HCT116 (cell line): Measurements from ENCODE around the gene IP6K3. TPM values are rescaled to one million over a fixed set of nuclear protein-coding genes. Genes with fewer than 3 reads are reported as not detected.

ENCODE experiments used
- ATAC-seq: fragments of 200-7000 bp; cut with Tn5 transposase; 2 replicates; pipeline ENCODE4 v1.9.1; 2020; ENCODE audit warnings: mild to moderate bottlenecking, moderate library complexity
- BruUV-seq: library from RNA; stranded (reverse); fragments of 400-500 nt; replicated peaks from 2 replicates; lab custom pipeline; 2021; lab: Mats Ljungman, UMichigan
- CTCF ChIA-PET: fragments of 300-600 bp; sonication (Branson Sonifier 250); formaldehyde crosslinking; loops from one replicate; lab custom pipeline; 2021; ENCODE audit warnings: antibody characterized with exemption; lab: Charles Lee
- POLR2A ChIA-PET: fragments of 300-600, 350-600 bp; sonication (Branson Sonifier 250); formaldehyde crosslinking; loops from one replicate; lab custom pipeline; 2021; ENCODE audit warnings: antibody characterized with exemption; lab: Charles Lee
- RAD21 ChIA-PET, 2 experiments: fragments of 300-600 bp; sonication (Branson Sonifier 250); formaldehyde crosslinking; loops; one replicate each; lab custom pipeline; 2023; ENCODE audit warnings: low total read pairs in 2 of 2; ENCODE audit not compliant: uncharacterized antibody in 2 of 2, unreplicated experiment in 2 of 2, low non-redundant PET in 1 of 2; lab: Charles Lee
- DNase-seq: peaks from one replicate; pipeline ENCODE4 v3.0.0-alpha.2; 2010; ENCODE audit warnings: low read depth, low spot score
- H2AFZ ChIP-seq: fragments of 200-600 bp; shearing (Covaris generic), sonication (generic); 2 replicates; pipeline ENCODE4 v1.6.1; 2017; ENCODE audit warnings: low read depth, mixed run types, mixed read lengths, antibody characterized with exemption, low read length; ENCODE audit not compliant: poor library complexity, severe bottlenecking
- H3K27ac ChIP-seq: 2 replicates; pipeline ENCODE4 v1.5.1; 2012; ENCODE audit warnings: low read depth, low read length
- H3K27me3 ChIP-seq: fragments of 200-600 bp; sonication (generic); 2 replicates; pipeline ENCODE4 v1.6.1; 2016; ENCODE audit warnings: mixed run types, low read length, mixed read lengths; ENCODE audit not compliant: insufficient read depth
- H3K36me3 ChIP-seq, 2 experiments: fragments of 200-500 bp in 1 of 2; fragments of 200-600 bp in 1 of 2; sonication (Bioruptor generic) in 1 of 2; sonication (generic) in 1 of 2; 2 replicates each; pipeline versions ENCODE4 v1.5.1 to v1.6.1; 2014 to 2016; ENCODE audit warnings: low read length in 2 of 2, inconsistent platforms in 1 of 2, mixed read lengths in 1 of 2, mixed run types in 1 of 2; ENCODE audit not compliant: insufficient read depth in 2 of 2, control insufficient read depth in 1 of 2
- H3K4me1 ChIP-seq, 2 experiments: fragments of 200-600 bp in 1 of 2; sonication (generic) in 1 of 2; 2 replicates each; pipeline versions ENCODE4 v1.5.1 to v1.6.1; 2012 to 2017; ENCODE audit warnings: low read length in 2 of 2, inconsistent platforms in 1 of 2, mild to moderate bottlenecking in 1 of 2, mixed read lengths in 1 of 2, mixed run types in 1 of 2, moderate library complexity in 1 of 2; ENCODE audit not compliant: insufficient read depth in 2 of 2, control insufficient read depth in 1 of 2
- H3K4me2 ChIP-seq: fragments of 200-600 bp; sonication (generic); 2 replicates; pipeline ENCODE4 v1.6.1; 2017; ENCODE audit warnings: mixed run types, low read length, mixed read lengths
- H3K4me3 ChIP-seq, 2 experiments: fragments of 200-600 bp in 1 of 2; sonication (generic) in 1 of 2; replicated peaks in 1 of 2; 2 replicates each; pipeline ENCODE4 v1.5.1; 2011 to 2016; ENCODE audit warnings: low read length in 2 of 2, control low read depth in 1 of 2, low read depth in 1 of 2, mild to moderate bottlenecking in 1 of 2, mixed read lengths in 1 of 2, mixed run types in 1 of 2
- H3K79me2 ChIP-seq: fragments of 200-600 bp; sonication (generic); 2 replicates; pipeline ENCODE4 v1.6.1; 2017; ENCODE audit warnings: mild to moderate bottlenecking, mixed run types, low read length, moderate library complexity, mixed read lengths; ENCODE audit not compliant: insufficient read depth
- H3K9ac ChIP-seq: fragments of 200-600 bp; sonication (generic); 2 replicates; pipeline ENCODE4 v1.6.1; 2016; ENCODE audit warnings: low read length, mixed read lengths
- H3K9me2 ChIP-seq: fragments of 200-600 bp; sonication (generic), shearing (Covaris generic); 2 replicates; pipeline ENCODE4 v1.6.1; 2017; ENCODE audit warnings: mixed run types, mild to moderate bottlenecking, moderate library complexity; ENCODE audit not compliant: insufficient read depth
- H3K9me3 ChIP-seq, 2 experiments: fragments of 200-500 bp in 1 of 2; fragments of 200-600 bp in 1 of 2; sonication (Bioruptor generic) in 1 of 2; sonication (generic) in 1 of 2; 2 replicates each; pipeline ENCODE4 v1.6.1; 2014 to 2017; ENCODE audit warnings: low read length in 2 of 2, mixed read lengths in 2 of 2, inconsistent platforms in 1 of 2, low read depth in 1 of 2, mild to moderate bottlenecking in 1 of 2, mixed run types in 1 of 2, moderate library complexity in 1 of 2; ENCODE audit not compliant: control insufficient read depth in 1 of 2, insufficient read depth in 1 of 2
- H4K20me1 ChIP-seq: fragments of 200-600 bp; sonication (generic), shearing (Covaris generic); 2 replicates; pipeline ENCODE4 v1.6.1; 2017; ENCODE audit warnings: mixed run types, mild to moderate bottlenecking, moderate library complexity; ENCODE audit not compliant: insufficient read depth
- CBX3 ChIP-seq: IDR thresholded peaks from 2 replicates; pipeline ENCODE4 v1.6.1; 2012; ENCODE audit warnings: low read depth
- EGR1 ChIP-seq: IDR thresholded peaks from 2 replicates; pipeline ENCODE4 v1.6.1; 2012; ENCODE audit warnings: low read depth
- FOSL1 ChIP-seq: IDR thresholded peaks from 2 replicates; pipeline ENCODE4 v1.6.1; 2012; ENCODE audit warnings: low read depth
- JUND ChIP-seq: IDR thresholded peaks from 2 replicates; pipeline ENCODE4 v1.6.1; 2012
- POLR2A ChIP-seq: IDR thresholded peaks from 2 replicates; pipeline ENCODE4 v1.7.0; 2011; ENCODE audit warnings: borderline replicate concordance; ENCODE audit not compliant: insufficient read depth, insufficient read length; ENCODE audit errors: extremely low read depth
- POLR2AphosphoS5 ChIP-seq: IDR thresholded peaks from 2 replicates; pipeline ENCODE4 v1.6.1; 2011; ENCODE audit warnings: mild to moderate bottlenecking, low read depth, low read length, moderate library complexity
- SP1 ChIP-seq: IDR thresholded peaks from 2 replicates; pipeline ENCODE4 v1.6.1; 2012; ENCODE audit warnings: low read depth
- SRF ChIP-seq: IDR thresholded peaks from 2 replicates; pipeline ENCODE4 v1.6.1; 2012; ENCODE audit warnings: low read depth
- TCF7L2 ChIP-seq: IDR thresholded peaks from 2 replicates; pipeline ENCODE4 v1.7.0; 2011; ENCODE audit warnings: borderline replicate concordance, inconsistent platforms; ENCODE audit not compliant: insufficient read depth, insufficient read length; ENCODE audit errors: extremely low read depth
- YY1 ChIP-seq: IDR thresholded peaks from 2 replicates; pipeline ENCODE4 v1.6.1; 2011; ENCODE audit warnings: low read length, low read depth, moderate library complexity, mild to moderate bottlenecking; ENCODE audit not compliant: insufficient replicate concordance; ENCODE audit errors: extremely low read depth
- ZFX ChIP-seq: fragments of 450-650 bp; IDR thresholded peaks from 2 replicates; pipeline ENCODE4 v1.6.1; 2017
- ZNF274 ChIP-seq: fragments of 200-500 bp; sonication (Bioruptor generic); IDR thresholded peaks from 2 replicates; pipeline ENCODE4 v1.6.1; 2014; ENCODE audit warnings: mild to moderate bottlenecking, low read depth, low read length, inconsistent platforms
- intact Hi-C: fragments of 100-400 bp; cut with micrococcal nuclease; formaldehyde crosslinking; loops from 2 replicates; pipeline ENCODE4 v1.10.0; 2022
- total RNA-seq: library from RNA; stranded (reverse); gene quantifications from one replicate; pipeline ENCODE4 v1.2.1, GENCODE V29; 2021; ENCODE audit not compliant: unreplicated experiment
- TF ChIP-seq, protein P1 (sequence below), 3 experiments: fragments of 200-600 bp in 1 of 3; sonication (generic) in 1 of 3; IDR thresholded peaks in 2 of 3; conservative IDR thresholded peaks in 1 of 3; 2 replicates each; pipeline ENCODE4 v1.5.1; 2012 to 2017; ENCODE audit warnings: low read depth in 2 of 3, low read length in 2 of 3, antibody characterized with exemption in 1 of 3, borderline replicate concordance in 1 of 3, control low read depth in 1 of 3, mild to moderate bottlenecking in 1 of 3, mixed read lengths in 1 of 3, mixed run types in 1 of 3, moderate library complexity in 1 of 3; ENCODE audit not compliant: insufficient read depth in 1 of 3
- TF ChIP-seq, protein P2 (sequence below): IDR thresholded peaks from 2 replicates; pipeline ENCODE4 v1.6.1; 2012
- TF ChIP-seq, protein P3 (sequence below): IDR thresholded peaks from 2 replicates; pipeline ENCODE4 v1.6.1; 2011; ENCODE audit warnings: mild to moderate bottlenecking, low read length, moderate library complexity; ENCODE audit not compliant: insufficient replicate concordance; ENCODE audit errors: extremely low read depth
- TF ChIP-seq, protein P4 (sequence below): IDR thresholded peaks from 2 replicates; pipeline ENCODE4 v1.6.1; 2012

Gene IP6K3
- total RNA-seq, 1 experiment from 2014 or later = not detected

DNA sequence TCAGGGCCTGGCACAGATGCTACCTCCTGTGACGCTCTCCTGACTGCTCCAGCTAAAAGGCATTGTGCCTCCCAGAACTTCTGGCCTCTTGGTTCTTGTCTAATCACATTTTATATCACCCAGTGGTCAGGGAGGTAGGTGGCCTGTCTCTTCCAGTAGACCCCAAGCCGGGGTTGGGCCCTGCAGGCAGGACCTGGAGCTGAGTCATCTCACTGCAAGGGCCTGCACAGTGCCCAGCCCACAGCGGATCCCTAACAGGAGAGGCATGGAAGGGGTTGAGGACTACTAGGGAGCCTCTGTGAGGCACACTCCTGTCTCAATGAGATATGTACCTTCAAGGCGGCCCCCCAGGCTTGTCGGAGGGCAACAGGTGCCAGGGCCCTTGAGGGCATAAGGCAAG, 35.9 kb upstream of the IP6K3 start (continued):
- TF ChIP-seq CBX3 (no peak), JUND (no peak), EGR1 (no peak), SP1 (no peak), POLR2AphosphoS5 (no peak)

DNA sequence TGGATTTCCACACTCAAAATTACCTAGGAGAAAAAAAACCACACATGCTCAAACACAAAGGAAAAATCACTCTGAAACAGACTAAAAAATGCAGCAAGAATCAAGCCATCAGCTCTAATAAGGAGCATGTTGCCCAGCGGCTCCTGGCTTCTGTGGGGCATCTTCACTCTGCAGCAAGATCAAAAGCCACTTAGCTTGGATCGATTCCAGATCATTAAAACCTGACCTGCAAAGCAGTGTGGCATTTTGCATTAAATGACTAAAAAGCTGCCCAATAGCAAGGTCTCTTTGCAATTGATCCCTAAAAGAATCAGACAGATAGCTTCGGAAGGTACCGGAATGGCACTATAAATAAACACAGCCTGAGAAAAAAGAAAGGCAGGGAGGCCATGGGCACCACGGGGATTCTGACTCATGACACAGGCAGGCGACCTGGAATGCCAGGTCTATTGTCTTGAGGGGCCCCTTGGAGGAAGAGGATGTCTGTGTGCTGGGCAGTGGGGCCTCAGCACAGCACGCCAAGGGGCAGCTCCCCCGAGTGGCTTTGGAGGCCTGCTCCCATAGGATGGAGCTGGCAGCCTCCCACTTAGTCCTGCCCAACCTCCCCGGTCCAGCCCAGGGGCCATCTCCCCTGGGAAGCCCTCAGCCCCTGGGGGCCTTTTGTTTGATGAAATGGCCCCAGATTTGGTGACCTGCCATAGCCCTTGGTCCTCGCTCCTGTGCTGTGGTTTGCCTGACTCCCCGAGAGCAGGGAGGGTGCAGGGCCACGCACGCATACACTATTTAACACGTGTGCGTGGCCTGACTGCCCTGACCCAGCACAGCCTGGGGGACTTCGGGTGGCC, 34.6 kb upstream of the IP6K3 start:
- Histone ChIP-seq H3K9ac (peak overlapping the region; percentile 50), H3K9me2 (no peaks in the 10 kb centered on the region), H2AFZ (no peak overlapping the region), H3K27me3 (no peaks in the 10 kb centered on the region), H3K4me2 (peak overlapping the region; percentile 75), H3K4me3 (peak overlapping the region; percentile 11 to 36; a peak in 2 of 4 replicates), H4K20me1 (no peaks in the 10 kb centered on the region), H3K4me1 (peaks cover 28 to 41% of the 10 kb centered on the region in 2 experiments), H3K9me3 (no peaks in the 10 kb centered on the region), H3K27ac (peak overlapping the region; percentile 81), H3K79me2 (peaks cover 8% of the 10 kb centered on the region; the same call in 1 of the 2 replicates), H3K36me3 (peaks cover 31 to 54% of the 10 kb centered on the region in 2 experiments; a peak in 3 of 4 replicates)
- TF ChIP-seq, protein P1, sequence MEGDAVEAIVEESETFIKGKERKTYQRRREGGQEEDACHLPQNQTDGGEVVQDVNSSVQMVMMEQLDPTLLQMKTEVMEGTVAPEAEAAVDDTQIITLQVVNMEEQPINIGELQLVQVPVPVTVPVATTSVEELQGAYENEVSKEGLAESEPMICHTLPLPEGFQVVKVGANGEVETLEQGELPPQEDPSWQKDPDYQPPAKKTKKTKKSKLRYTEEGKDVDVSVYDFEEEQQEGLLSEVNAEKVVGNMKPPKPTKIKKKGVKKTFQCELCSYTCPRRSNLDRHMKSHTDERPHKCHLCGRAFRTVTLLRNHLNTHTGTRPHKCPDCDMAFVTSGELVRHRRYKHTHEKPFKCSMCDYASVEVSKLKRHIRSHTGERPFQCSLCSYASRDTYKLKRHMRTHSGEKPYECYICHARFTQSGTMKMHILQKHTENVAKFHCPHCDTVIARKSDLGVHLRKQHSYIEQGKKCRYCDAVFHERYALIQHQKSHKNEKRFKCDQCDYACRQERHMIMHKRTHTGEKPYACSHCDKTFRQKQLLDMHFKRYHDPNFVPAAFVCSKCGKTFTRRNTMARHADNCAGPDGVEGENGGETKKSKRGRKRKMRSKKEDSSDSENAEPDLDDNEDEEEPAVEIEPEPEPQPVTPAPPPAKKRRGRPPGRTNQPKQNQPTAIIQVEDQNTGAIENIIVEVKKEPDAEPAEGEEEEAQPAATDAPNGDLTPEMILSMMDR (IDR thresholded peaks at IDR 0.05 in 2 of 3, conservative IDR thresholded peaks at IDR 0.05 in 1 of 3; ENCODE audit: borderline replicate concordance in 1 of 3, insufficient read depth in 1 of 3, low read depth in 2 of 3, low read length in 2 of 3) = no peak
- TF ChIP-seq CBX3 (no peak; the same call in 1 of the 2 replicates), SP1 (peak; percentile 73), EGR1 (no peak), YY1 (peak; percentile 7), POLR2AphosphoS5 (peak; percentile 48; the same call in 1 of the 2 replicates), TCF7L2 (peak; percentile 60), ZFX (no peak), JUND (peak; percentile 78), SRF (no peak), POLR2A (no peak), FOSL1 (peak; percentile 82), ZNF274 (no peak)
- TF ChIP-seq, protein P2, sequence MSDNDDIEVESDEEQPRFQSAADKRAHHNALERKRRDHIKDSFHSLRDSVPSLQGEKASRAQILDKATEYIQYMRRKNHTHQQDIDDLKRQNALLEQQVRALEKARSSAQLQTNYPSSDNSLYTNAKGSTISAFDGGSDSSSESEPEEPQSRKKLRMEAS = peak; percentile 63; the same call in 1 of the 2 replicates
- TF ChIP-seq, protein P3, sequence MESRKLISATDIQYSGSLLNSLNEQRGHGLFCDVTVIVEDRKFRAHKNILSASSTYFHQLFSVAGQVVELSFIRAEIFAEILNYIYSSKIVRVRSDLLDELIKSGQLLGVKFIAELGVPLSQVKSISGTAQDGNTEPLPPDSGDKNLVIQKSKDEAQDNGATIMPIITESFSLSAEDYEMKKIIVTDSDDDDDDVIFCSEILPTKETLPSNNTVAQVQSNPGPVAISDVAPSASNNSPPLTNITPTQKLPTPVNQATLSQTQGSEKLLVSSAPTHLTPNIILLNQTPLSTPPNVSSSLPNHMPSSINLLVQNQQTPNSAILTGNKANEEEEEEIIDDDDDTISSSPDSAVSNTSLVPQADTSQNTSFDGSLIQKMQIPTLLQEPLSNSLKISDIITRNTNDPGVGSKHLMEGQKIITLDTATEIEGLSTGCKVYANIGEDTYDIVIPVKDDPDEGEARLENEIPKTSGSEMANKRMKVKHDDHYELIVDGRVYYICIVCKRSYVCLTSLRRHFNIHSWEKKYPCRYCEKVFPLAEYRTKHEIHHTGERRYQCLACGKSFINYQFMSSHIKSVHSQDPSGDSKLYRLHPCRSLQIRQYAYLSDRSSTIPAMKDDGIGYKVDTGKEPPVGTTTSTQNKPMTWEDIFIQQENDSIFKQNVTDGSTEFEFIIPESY = no peak
- TF ChIP-seq, protein P4, sequence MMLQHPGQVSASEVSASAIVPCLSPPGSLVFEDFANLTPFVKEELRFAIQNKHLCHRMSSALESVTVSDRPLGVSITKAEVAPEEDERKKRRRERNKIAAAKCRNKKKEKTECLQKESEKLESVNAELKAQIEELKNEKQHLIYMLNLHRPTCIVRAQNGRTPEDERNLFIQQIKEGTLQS = no peak
- BruUV-seq = no TSS peak
- intact Hi-C loops = no loop called here
- ATAC-seq = peak; percentile 94
- ChIA-PET CTCF (interaction anchor here (0.8 to 1.4 kb wide), 2 partner anchors 10 kb away, joined by 3 to 4 read pairs; no protein-coding TSS in a partner anchor), POLR2A (no interaction called here), RAD21 (no interaction called here)
- DNase-seq = peak; percentile 48
